Neuronal stem cell (in vitro differentiated cells): ENCODE data around the gene ZNF554.
A peak's percentile ranks its signal among the peaks of the same experiment; 100 is the strongest.

ENCODE experiments used
- DNase-seq: peaks from one replicate; pipeline ENCODE4 v3.0.0-alpha.2; 2013; ENCODE audit warnings: low spot score
- H2AFZ ChIP-seq: one replicate; pipeline ENCODE4 v1.6.1; 2013; ENCODE audit warnings: mild to moderate bottlenecking, low read length, inconsistent platforms
- H2AK5ac ChIP-seq: 2 replicates; pipeline ENCODE4 v1.6.1; 2013; ENCODE audit warnings: low read depth, mild to moderate bottlenecking, inconsistent platforms, low read length, moderate library complexity, mixed read lengths
- H2BK120ac ChIP-seq: 2 replicates; pipeline ENCODE4 v1.6.1; 2013; ENCODE audit warnings: low read depth, mild to moderate bottlenecking, inconsistent platforms, low read length, moderate library complexity, mixed read lengths
- H2BK12ac ChIP-seq: one replicate; pipeline ENCODE4 v1.6.1; 2013; ENCODE audit warnings: low read length, inconsistent platforms
- H2BK15ac ChIP-seq: 2 replicates; pipeline ENCODE4 v1.6.1; 2013; ENCODE audit warnings: mild to moderate bottlenecking, low read length, inconsistent platforms, mixed read lengths
- H2BK5ac ChIP-seq: one replicate; pipeline ENCODE4 v1.6.1; 2013; ENCODE audit warnings: inconsistent platforms, mild to moderate bottlenecking, low read length, moderate library complexity
- H3K14ac ChIP-seq: one replicate; pipeline ENCODE4 v1.6.1; 2013; ENCODE audit warnings: low read length, inconsistent platforms
- H3K18ac ChIP-seq: 2 replicates; pipeline ENCODE4 v1.6.1; 2013; ENCODE audit warnings: low read length, inconsistent platforms
- H3K23ac ChIP-seq: 2 replicates; pipeline ENCODE4 v1.6.1; 2013; ENCODE audit warnings: low read depth, mild to moderate bottlenecking, mixed read lengths, low read length, inconsistent platforms; ENCODE audit not compliant: poor library complexity
- H3K27ac ChIP-seq: replicated peaks from 3 replicates; pipeline ENCODE4 v1.5.1; 2013; ENCODE audit warnings: low read length, inconsistent platforms
- H3K27me3 ChIP-seq, 3 experiments: 2 replicates each; pipeline ENCODE4 v1.6.1; 2013; ENCODE audit warnings: low read length in 3 of 3, mild to moderate bottlenecking in 2 of 3, inconsistent platforms in 1 of 3, low read depth in 1 of 3, mixed read lengths in 1 of 3, moderate library complexity in 1 of 3; ENCODE audit not compliant: control insufficient read depth in 3 of 3, insufficient read depth in 3 of 3
- H3K36me3 ChIP-seq, 2 donors: replicated peaks in 1 of 2; 2 replicates each; pipeline ENCODE4 v1.6.1; 2013; ENCODE audit warnings: low read length in 2 of 2; ENCODE audit not compliant: control insufficient read depth in 2 of 2, insufficient read depth in 2 of 2
- H3K4ac ChIP-seq: 2 replicates; pipeline ENCODE4 v1.6.1; 2013; ENCODE audit warnings: inconsistent platforms, mild to moderate bottlenecking, low read length, moderate library complexity
- H3K4me1 ChIP-seq, 2 donors: 1 replicate in 1 of 2; 2 replicates in 1 of 2; pipeline ENCODE4 v1.6.1; 2013; ENCODE audit warnings: low read length in 2 of 2, low read depth in 1 of 2; ENCODE audit not compliant: control insufficient read depth in 2 of 2, insufficient read depth in 1 of 2
- H3K4me2 ChIP-seq: one replicate; pipeline ENCODE4 v1.6.1; 2013; ENCODE audit warnings: mild to moderate bottlenecking, low read length, inconsistent platforms; ENCODE audit not compliant: insufficient read depth, poor library complexity, severe bottlenecking
- H3K4me3 ChIP-seq, 2 donors: 2 replicates each; pipeline ENCODE4 v1.5.1; 2013; ENCODE audit warnings: low read length in 2 of 2, mild to moderate bottlenecking in 2 of 2, inconsistent platforms in 1 of 2, moderate library complexity in 1 of 2
- H3K79me1 ChIP-seq: one replicate; pipeline ENCODE4 v1.6.1; 2013; ENCODE audit warnings: low read depth, mild to moderate bottlenecking, inconsistent platforms, low read length, moderate library complexity
- H3K9ac ChIP-seq: one replicate; pipeline ENCODE4 v1.6.1; 2013; ENCODE audit warnings: mild to moderate bottlenecking, low read depth, low read length, inconsistent platforms; ENCODE audit not compliant: poor library complexity
- H3K9me3 ChIP-seq, 2 donors: replicated peaks in 1 of 2; 2 replicates each; pipeline versions ENCODE3 to v1.6.1; 2013; ENCODE audit warnings: low read length in 2 of 2, mild to moderate bottlenecking in 2 of 2, inconsistent platforms in 1 of 2, low read depth in 1 of 2, mixed read lengths in 1 of 2, moderate library complexity in 1 of 2; ENCODE audit not compliant: control insufficient read depth in 2 of 2, insufficient read depth in 1 of 2
- H4K8ac ChIP-seq: one replicate; pipeline ENCODE4 v1.6.1; 2013; ENCODE audit warnings: low read depth, mild to moderate bottlenecking, inconsistent platforms, low read length, moderate library complexity
- H4K91ac ChIP-seq: one replicate; pipeline ENCODE4 v1.6.1; 2013; ENCODE audit warnings: low read length, low read depth, mild to moderate bottlenecking, inconsistent platforms; ENCODE audit not compliant: poor library complexity
- WGBS, 2 donors: extraction: QIAGEN DNeasy Blood & Tissue Kit; methylation state at CpG; one replicate each; pipeline ENCODE4 v1.1.7; 2013; ENCODE audit warnings: missing lambda C conversion rate in 2 of 2, mixed read lengths in 1 of 2; ENCODE audit not compliant: insufficient read length in 2 of 2, insufficient replicate concordance in 1 of 2; ENCODE audit errors: extremely low coverage in 2 of 2; 5-methylcytosine and 5-hydroxymethylcytosine counted together

The ZNF554 gene

GRCh38 chr19:2813235-2814160 is 6.2 kb upstream of the ZNF554 start:
- Histone ChIP-seq H3K23ac (peak overlapping the region; percentile 55), H3K18ac (no peak overlapping the region), H4K8ac (no peak overlapping the region), H2AK5ac (no peak overlapping the region), H2BK15ac (no peak overlapping the region), H3K4me3 (no peak overlapping the region), H3K14ac (no peak overlapping the region), H3K36me3 (peaks cover 39 to 64% of the 10 kb centered on the region in 2 donors), H3K9me3 (no peaks in the 10 kb centered on the region), H3K4me2 (no peak overlapping the region), H2BK5ac (peak overlapping the region; percentile 53), H3K27ac (no peak overlapping the region), H3K27me3 (no peaks in the 10 kb centered on the region), H2BK12ac (no peak overlapping the region), H3K79me1 (no peaks in the 10 kb centered on the region), H4K91ac (no peak overlapping the region), H2AFZ (no peak overlapping the region), H3K4ac (no peak overlapping the region), H2BK120ac (no peak overlapping the region), H3K4me1 (no peaks in the 10 kb centered on the region), H3K9ac (no peak overlapping the region)
- no peak for DNase-seq
- WGBS, 2 donors: no CpG with 5 or more reads among the region's 35 CpGs

- Histone ChIP-seq H3K36me3 (peaks cover 32 to 55% of the 10 kb centered on the region in 2 donors), H2AFZ (no peak overlapping the region), H3K18ac (no peak overlapping the region), H3K23ac (no peak overlapping the region), H2BK15ac (no peak overlapping the region), H3K9me3 (no peaks in the 10 kb centered on the region), H3K4me3 (no peak overlapping the region), H3K9ac (no peak overlapping the region), H3K4me1 (no peaks in the 10 kb centered on the region), H3K14ac (no peak overlapping the region), H3K27me3 (no peaks in the 10 kb centered on the region), H3K27ac (no peak overlapping the region), H3K4me2 (no peak overlapping the region), H2AK5ac (no peak overlapping the region), H2BK120ac (no peak overlapping the region), H3K4ac (no peak overlapping the region), H4K91ac (no peak overlapping the region), H2BK5ac (peak overlapping the region; percentile 53), H4K8ac (no peak overlapping the region), H2BK12ac (no peak overlapping the region), H3K79me1 (no peaks in the 10 kb centered on the region)
- no peak for DNase-seq
- no CpG with 5 or more reads among the region's 11 CpGs for WGBS, 2 donors
Measured at GRCh38 chr19:2814426-2814825, 5.2 kb upstream of the ZNF554 start.

GRCh38 chr19:2815191-2815614 is 4.5 kb upstream of the ZNF554 start:
- no peak overlapping the region for H4K91ac ChIP-seq
- DNase-seq: no peak
- H2BK15ac ChIP-seq: no peak overlapping the region
- H2AK5ac ChIP-seq: no peak overlapping the region
- no peaks in the 10 kb centered on the region for H3K9me3 ChIP-seq
- no peak overlapping the region for H2BK5ac ChIP-seq
- no peaks in the 10 kb centered on the region for H3K4me1 ChIP-seq
- no peak overlapping the region for H2AFZ ChIP-seq
- H3K79me1 ChIP-seq: peaks cover 1% of the 10 kb centered on the region
- H3K14ac ChIP-seq: no peak overlapping the region
- H2BK12ac ChIP-seq: no peak overlapping the region
- no peak overlapping the region for H3K4me2 ChIP-seq
- H3K18ac ChIP-seq: no peak overlapping the region
- no CpG with 5 or more reads among the region's 13 CpGs for WGBS, 2 donors
- no peak overlapping the region for H3K4ac ChIP-seq
- no peak overlapping the region for H4K8ac ChIP-seq
- peak overlapping the region in 1 of 2 donors; percentile 61 for H3K4me3 ChIP-seq
- no peaks in the 10 kb centered on the region for H3K27me3 ChIP-seq
- H2BK120ac ChIP-seq: no peak overlapping the region
- no peak overlapping the region for H3K27ac ChIP-seq
- H3K36me3 ChIP-seq: peaks cover 27 to 47% of the 10 kb centered on the region in 2 donors
- H3K9ac ChIP-seq: peak overlapping the region; percentile 12
- H3K23ac ChIP-seq: no peak overlapping the region

GRCh38 chr19:2815923-2816322 is 3.7 kb upstream of the ZNF554 start:
- Histone ChIP-seq H2AK5ac (no peak overlapping the region), H3K9me3 (no peaks in the 10 kb centered on the region), H3K79me1 (peaks cover 3% of the 10 kb centered on the region), H3K4me2 (no peak overlapping the region), H3K4me1 (no peaks in the 10 kb centered on the region), H2BK120ac (no peak overlapping the region), H3K27ac (no peak overlapping the region), H3K4ac (no peak overlapping the region), H3K36me3 (peaks cover 22 to 40% of the 10 kb centered on the region in 2 donors), H2BK12ac (no peak overlapping the region), H3K9ac (no peak overlapping the region), H3K14ac (no peak overlapping the region), H3K18ac (no peak overlapping the region), H4K91ac (no peak overlapping the region), H2AFZ (no peak overlapping the region), H3K4me3 (no peak overlapping the region), H2BK5ac (no peak overlapping the region), H4K8ac (no peak overlapping the region), H2BK15ac (no peak overlapping the region), H3K23ac (no peak overlapping the region), H3K27me3 (no peaks in the 10 kb centered on the region)
- WGBS, 2 donors: no CpG with 5 or more reads among the region's 15 CpGs
- DNase-seq: no peak
